ENCODE measurements around the gene TMEM131L.

TMEM131L gene

DNA sequence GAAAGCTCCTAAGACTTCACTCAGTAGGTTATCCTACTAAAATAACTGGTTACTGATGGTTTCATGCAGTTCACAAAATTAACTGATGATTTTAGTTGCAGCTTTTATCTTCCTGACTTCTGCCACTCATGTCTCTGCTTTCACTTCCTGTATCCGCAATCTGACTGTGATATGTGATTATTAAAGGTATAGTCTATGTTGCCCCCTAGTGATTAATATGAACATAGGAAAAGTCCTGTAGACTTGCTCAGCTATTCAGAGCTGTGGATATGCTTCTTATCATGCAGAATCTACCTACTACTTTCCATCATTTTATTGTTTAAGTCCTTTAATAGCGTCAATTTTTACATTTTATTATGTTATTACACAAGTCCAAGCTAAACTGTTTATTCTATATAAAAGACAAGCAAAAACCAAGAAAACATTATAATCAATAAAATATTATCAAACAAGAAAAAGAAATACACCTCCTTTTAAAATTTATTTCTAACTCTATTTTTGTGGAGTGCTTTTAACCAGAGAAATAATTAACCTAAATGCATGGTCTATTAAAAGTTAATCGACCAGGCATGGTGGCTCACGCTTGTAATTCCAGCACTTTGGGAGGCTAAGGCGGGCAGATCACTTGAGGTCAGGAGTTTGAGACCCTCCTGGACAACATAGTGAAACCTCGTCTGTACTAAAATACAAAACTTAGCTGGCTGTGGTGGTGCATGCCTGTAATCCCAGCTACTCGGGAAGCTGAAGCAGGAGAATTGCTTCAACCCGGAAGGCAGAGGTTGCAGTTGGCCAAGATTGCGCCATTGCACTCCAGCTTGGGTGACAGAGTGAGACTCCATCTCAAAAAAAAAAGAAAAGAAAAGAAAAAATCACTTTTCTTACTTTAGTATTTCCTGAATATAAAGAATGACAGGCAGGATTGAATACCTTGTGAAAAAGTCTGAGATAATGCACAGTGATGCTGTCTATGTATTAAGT is 177.5 kb downstream of the TMEM131L start:
- no peak overlapping the region for H3K27ac ChIP-seq (ENCODE audit: low read length)
- H3K4me1 ChIP-seq (ENCODE audit: low read length) = peaks cover 26% of the 10 kb centered on the region
- H2AFZ ChIP-seq (ENCODE audit: low read depth, low read length) = no peak overlapping the region
- peak overlapping the region; percentile 11 for H3K4me2 ChIP-seq (ENCODE audit: low read length)
- no peaks in the 10 kb centered on the region for H4K20me1 ChIP-seq (ENCODE audit: insufficient read depth, low read length)
- 0 out of 2 replicates have a peak overlapping the region, but pooled peaks have one; percentile 1 for H3K9ac ChIP-seq (ENCODE audit: low read length)
- H3K27me3 ChIP-seq (ENCODE audit: low read depth, low read length) = no peaks in the 10 kb centered on the region
- TF ChIP-seq, protein P1, sequence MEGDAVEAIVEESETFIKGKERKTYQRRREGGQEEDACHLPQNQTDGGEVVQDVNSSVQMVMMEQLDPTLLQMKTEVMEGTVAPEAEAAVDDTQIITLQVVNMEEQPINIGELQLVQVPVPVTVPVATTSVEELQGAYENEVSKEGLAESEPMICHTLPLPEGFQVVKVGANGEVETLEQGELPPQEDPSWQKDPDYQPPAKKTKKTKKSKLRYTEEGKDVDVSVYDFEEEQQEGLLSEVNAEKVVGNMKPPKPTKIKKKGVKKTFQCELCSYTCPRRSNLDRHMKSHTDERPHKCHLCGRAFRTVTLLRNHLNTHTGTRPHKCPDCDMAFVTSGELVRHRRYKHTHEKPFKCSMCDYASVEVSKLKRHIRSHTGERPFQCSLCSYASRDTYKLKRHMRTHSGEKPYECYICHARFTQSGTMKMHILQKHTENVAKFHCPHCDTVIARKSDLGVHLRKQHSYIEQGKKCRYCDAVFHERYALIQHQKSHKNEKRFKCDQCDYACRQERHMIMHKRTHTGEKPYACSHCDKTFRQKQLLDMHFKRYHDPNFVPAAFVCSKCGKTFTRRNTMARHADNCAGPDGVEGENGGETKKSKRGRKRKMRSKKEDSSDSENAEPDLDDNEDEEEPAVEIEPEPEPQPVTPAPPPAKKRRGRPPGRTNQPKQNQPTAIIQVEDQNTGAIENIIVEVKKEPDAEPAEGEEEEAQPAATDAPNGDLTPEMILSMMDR (IDR thresholded peaks at IDR 0.05; ENCODE audit: low read depth, low read length) = peak; percentile 92
- TF ChIP-seq EZH2phosphoT487 (IDR thresholded peaks at IDR 0.05; ENCODE audit: low read depth) = no peak
- peaks cover 5% of the 10 kb centered on the region; the same call in 1 of the 2 replicates for H3K9me3 ChIP-seq (ENCODE audit: insufficient read depth, low read length)
- H3K4me3 ChIP-seq (ENCODE audit: low read length) = no peak overlapping the region
- H3K79me2 ChIP-seq (ENCODE audit: low read length) = no peaks in the 10 kb centered on the region
- no peaks in the 10 kb centered on the region for H3K36me3 ChIP-seq (replicated peaks; ENCODE audit: low read depth, low read length)

DNA sequence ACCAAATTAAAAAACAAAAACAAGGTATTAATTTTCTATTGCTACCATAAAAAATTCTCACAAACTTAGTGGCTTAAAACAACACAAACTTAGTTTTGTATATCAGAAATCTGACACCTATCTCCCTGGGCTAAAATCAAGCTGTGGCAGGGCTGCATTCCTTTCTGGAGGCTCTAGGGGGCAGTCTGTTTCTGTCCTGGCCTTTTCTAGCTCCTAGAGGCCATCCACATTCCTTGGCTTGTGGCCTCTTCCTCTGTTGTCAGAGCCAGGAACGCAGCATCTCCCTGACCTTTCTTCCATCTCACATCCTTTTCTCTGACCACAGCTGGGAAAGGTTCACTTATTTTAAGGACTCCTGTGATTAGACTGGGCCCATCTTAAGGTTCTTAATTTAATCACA is 179.0 kb downstream of the TMEM131L start:
- no peak for TF ChIP-seq EZH2phosphoT487 (IDR thresholded peaks at IDR 0.05; ENCODE audit: low read depth)
- TF ChIP-seq, protein P1 (IDR thresholded peaks at IDR 0.05; ENCODE audit: low read depth, low read length) = peak; percentile 50
- Histone ChIP-seq H3K4me1 (ENCODE audit: low read length) (peaks cover 26% of the 10 kb centered on the region), H3K27me3 (ENCODE audit: low read depth, low read length) (no peaks in the 10 kb centered on the region), H3K4me3 (ENCODE audit: low read length) (no peak overlapping the region), H4K20me1 (ENCODE audit: insufficient read depth, low read length) (no peaks in the 10 kb centered on the region), H3K4me2 (ENCODE audit: low read length) (no peak overlapping the region), H3K9ac (ENCODE audit: low read length) (no peak overlapping the region), H3K36me3 (replicated peaks; ENCODE audit: low read depth, low read length) (no peaks in the 10 kb centered on the region), H2AFZ (ENCODE audit: low read depth, low read length) (no peak overlapping the region), H3K79me2 (ENCODE audit: low read length) (no peaks in the 10 kb centered on the region), H3K27ac (ENCODE audit: low read length) (no peak overlapping the region), H3K9me3 (ENCODE audit: insufficient read depth, low read length) (peaks cover 5% of the 10 kb centered on the region; the same call in 1 of the 2 replicates)

DNA sequence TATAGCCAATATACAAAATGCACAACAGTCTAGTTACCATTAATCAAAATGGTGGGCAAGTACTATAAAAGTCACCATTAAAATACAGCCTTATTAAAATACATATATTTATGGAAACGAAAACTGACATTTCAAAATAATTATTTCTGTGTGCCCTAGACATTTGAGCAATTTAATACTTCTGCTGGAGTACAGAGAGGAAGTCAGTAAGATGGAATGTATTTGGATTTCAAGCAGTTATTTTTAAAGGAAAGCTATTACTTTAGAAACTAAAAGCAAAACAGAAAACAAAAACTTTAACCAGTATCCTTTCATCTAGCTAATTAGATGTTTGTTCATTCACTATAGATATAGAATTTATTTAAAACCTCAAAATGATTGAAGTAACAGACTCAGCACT is 180.1 kb downstream of the TMEM131L start:
- no peaks in the 10 kb centered on the region for H3K79me2 ChIP-seq (ENCODE audit: low read length)
- TF ChIP-seq, protein P1 (IDR thresholded peaks at IDR 0.05; ENCODE audit: low read depth, low read length) = no peak
- TF ChIP-seq EZH2phosphoT487 (IDR thresholded peaks at IDR 0.05; ENCODE audit: low read depth) = no peak
- H3K27me3 ChIP-seq (ENCODE audit: low read depth, low read length) = no peaks in the 10 kb centered on the region
- H4K20me1 ChIP-seq (ENCODE audit: insufficient read depth, low read length) = no peaks in the 10 kb centered on the region
- no peak overlapping the region for H3K4me2 ChIP-seq (ENCODE audit: low read length)
- no peaks in the 10 kb centered on the region for H3K36me3 ChIP-seq (replicated peaks; ENCODE audit: low read depth, low read length)
- H3K9ac ChIP-seq (ENCODE audit: low read length) = no peak overlapping the region
- peaks cover 26% of the 10 kb centered on the region for H3K4me1 ChIP-seq (ENCODE audit: low read length)
- peaks cover 5% of the 10 kb centered on the region; the same call in 1 of the 2 replicates for H3K9me3 ChIP-seq (ENCODE audit: insufficient read depth, low read length)
- no peak overlapping the region for H3K4me3 ChIP-seq (ENCODE audit: low read length)
- H3K27ac ChIP-seq (ENCODE audit: low read length) = no peak overlapping the region
- H2AFZ ChIP-seq (ENCODE audit: low read depth, low read length) = no peak overlapping the region

DNA sequence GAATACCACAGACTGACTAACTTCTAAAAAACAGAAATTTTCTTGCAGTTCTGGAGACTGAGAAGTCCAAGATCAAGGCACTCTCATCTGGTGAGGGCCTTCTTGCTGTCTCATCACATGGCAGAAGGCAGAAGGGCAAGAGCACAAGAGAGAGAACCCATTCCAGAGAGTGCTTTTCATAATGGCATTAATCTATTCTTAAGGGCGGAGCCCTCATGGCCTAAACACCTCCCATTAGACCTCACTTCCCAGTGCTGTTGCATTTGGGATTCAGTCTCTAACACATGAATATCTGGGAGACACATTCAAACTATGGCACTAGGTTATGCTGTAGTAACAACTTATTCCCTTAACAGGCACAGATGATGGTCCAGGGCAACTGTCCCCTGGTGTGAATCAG is 180.8 kb downstream of the TMEM131L start:
- H3K4me3 ChIP-seq (ENCODE audit: low read length) = no peak overlapping the region
- peaks cover 22% of the 10 kb centered on the region for H3K4me1 ChIP-seq (ENCODE audit: low read length)
- no peaks in the 10 kb centered on the region for H3K27me3 ChIP-seq (ENCODE audit: low read depth, low read length)
- no peak overlapping the region for H3K27ac ChIP-seq (ENCODE audit: low read length)
- no peaks in the 10 kb centered on the region for H3K36me3 ChIP-seq (replicated peaks; ENCODE audit: low read depth, low read length)
- H3K9ac ChIP-seq (ENCODE audit: low read length) = no peak overlapping the region
- TF ChIP-seq, protein P1 (IDR thresholded peaks at IDR 0.05; ENCODE audit: low read depth, low read length) = no peak
- no peak for TF ChIP-seq EZH2phosphoT487 (IDR thresholded peaks at IDR 0.05; ENCODE audit: low read depth)
- H4K20me1 ChIP-seq (ENCODE audit: insufficient read depth, low read length) = no peaks in the 10 kb centered on the region
- H2AFZ ChIP-seq (ENCODE audit: low read depth, low read length) = no peak overlapping the region
- no peak overlapping the region for H3K4me2 ChIP-seq (ENCODE audit: low read length)
- H3K9me3 ChIP-seq (ENCODE audit: insufficient read depth, low read length) = peaks cover 5% of the 10 kb centered on the region; the same call in 1 of the 2 replicates
- no peaks in the 10 kb centered on the region for H3K79me2 ChIP-seq (ENCODE audit: low read length)
